WTC11 (cell line): Measurements from ENCODE around the gene LNX1. TPM values are rescaled to one million over a fixed set of nuclear protein-coding genes. Genes with fewer than 3 reads are reported as not detected.

Experiments used
- ATAC-seq: fragments of 200-7000 bp; cut with Tn5 transposase; 2 replicates; pipeline ENCODE4 v1.10.0; 2021; ENCODE audit warnings: mild to moderate bottlenecking, moderate library complexity
- CTCF ChIA-PET: fragments of 300-600 bp; sonication (Branson Sonifier 250); formaldehyde crosslinking; loops from one replicate; lab custom pipeline; 2021; ENCODE audit warnings: antibody characterized with exemption; lab: Charles Lee
- POLR2A ChIA-PET: fragments of 350-600 bp; sonication (Branson Sonifier 250); formaldehyde crosslinking; loops from one replicate; lab custom pipeline; 2021; ENCODE audit warnings: antibody characterized with exemption; lab: Charles Lee
- DNase-seq: peaks from one replicate; pipeline ENCODE4 v3.0.0; 2021; ENCODE audit warnings: low spot score
- H3K27ac Mint-ChIP-seq: 2 replicates; pipeline ENCODE4 v1.8.0; 2021; ENCODE audit warnings: mixed read lengths
- H3K27me3 Mint-ChIP-seq: 2 replicates; pipeline ENCODE4 v1.8.0; 2021; ENCODE audit warnings: low read depth, mild to moderate bottlenecking, moderate library complexity, mixed read lengths
- H3K36me3 Mint-ChIP-seq: 2 replicates; pipeline ENCODE4 v1.8.0; 2021; ENCODE audit warnings: mixed read lengths
- H3K4me1 Mint-ChIP-seq: 2 replicates; pipeline ENCODE4 v1.8.0; 2022; ENCODE audit warnings: mixed read lengths
- H3K4me3 Mint-ChIP-seq: 2 replicates; pipeline ENCODE4 v1.8.0; 2021; ENCODE audit warnings: mild to moderate bottlenecking, moderate library complexity, mixed read lengths
- H3K9me3 Mint-ChIP-seq: 2 replicates; pipeline ENCODE4 v1.8.0; 2021; ENCODE audit warnings: mixed read lengths
- CBFB ChIP-seq: sonication (generic); formaldehyde crosslinking; IDR thresholded peaks from 2 replicates; pipeline ENCODE4 v1.8.1; 2022; ENCODE audit warnings: mild to moderate bottlenecking, low read depth, missing genetic modification reagents
- CREM ChIP-seq: sonication (generic); formaldehyde crosslinking; IDR thresholded peaks from 2 replicates; pipeline ENCODE4 v1.8.1; 2022; ENCODE audit warnings: mild to moderate bottlenecking, missing genetic modification reagents, moderate library complexity
- EMX1 ChIP-seq: fragments of 250-450 bp; sonication (Bioruptor Pico); IDR thresholded peaks from 2 replicates; pipeline ENCODE4 v1.8.0; 2021; ENCODE audit warnings: mild to moderate bottlenecking
- GABPB1 ChIP-seq: sonication (generic); formaldehyde crosslinking; IDR thresholded peaks from 2 replicates; pipeline ENCODE4 v1.8.1; 2023; ENCODE audit warnings: mild to moderate bottlenecking, missing genetic modification reagents
- HMGA2 ChIP-seq: fragments of 250-450 bp; sonication (Bioruptor Pico); IDR thresholded peaks from 2 replicates; pipeline ENCODE4 v1.4.0; 2021; ENCODE audit warnings: mild to moderate bottlenecking, moderate library complexity
- IRF2 ChIP-seq: sonication (generic); formaldehyde crosslinking; IDR thresholded peaks from 2 replicates; pipeline ENCODE4 v1.8.0; 2022; ENCODE audit warnings: low read depth, missing genetic modification reagents, borderline replicate concordance
- MYBL2 ChIP-seq: sonication (generic); formaldehyde crosslinking; IDR thresholded peaks from 2 replicates; pipeline ENCODE4 v1.8.1; 2023; ENCODE audit warnings: mild to moderate bottlenecking, moderate library complexity, missing genetic modification reagents
- NFE2L1 ChIP-seq: sonication (generic); formaldehyde crosslinking; IDR thresholded peaks from 2 replicates; pipeline ENCODE4 v1.8.1; 2023; ENCODE audit warnings: missing genetic modification reagents
- NR1H2 ChIP-seq: sonication (generic); formaldehyde crosslinking; IDR thresholded peaks from 2 replicates; pipeline ENCODE4 v1.9.0; 2021; ENCODE audit warnings: mild to moderate bottlenecking, moderate library complexity, missing genetic modification reagents
- SMAD3 ChIP-seq: sonication (generic); formaldehyde crosslinking; IDR thresholded peaks from 2 replicates; pipeline ENCODE4 v1.8.0; 2022; ENCODE audit warnings: missing genetic modification reagents, mild to moderate bottlenecking, borderline replicate concordance
- SMAD4 ChIP-seq: sonication (generic); formaldehyde crosslinking; IDR thresholded peaks from 2 replicates; pipeline ENCODE4 v1.8.0; 2022; ENCODE audit warnings: mild to moderate bottlenecking, missing genetic modification reagents
- SP1 ChIP-seq: sonication (generic); formaldehyde crosslinking; conservative IDR thresholded peaks from 2 replicates; pipeline ENCODE4 v1.8.1; 2022; ENCODE audit warnings: missing genetic modification reagents
- ZNF121 ChIP-seq: sonication (generic); formaldehyde crosslinking; IDR thresholded peaks from 2 replicates; pipeline ENCODE4 v1.8.0; 2023; ENCODE audit warnings: missing genetic modification reagents
- ZNF138 ChIP-seq: sonication (generic); formaldehyde crosslinking; conservative IDR thresholded peaks from 2 replicates; pipeline ENCODE4 v1.8.1; 2022; ENCODE audit warnings: mild to moderate bottlenecking, moderate library complexity, missing genetic modification reagents
- ZNF317 ChIP-seq: sonication (generic); formaldehyde crosslinking; IDR thresholded peaks from 2 replicates; pipeline ENCODE4 v1.8.1; 2023; ENCODE audit warnings: low read depth, mild to moderate bottlenecking, moderate library complexity, missing genetic modification reagents, borderline replicate concordance
- total RNA-seq: library from RNA; stranded (reverse); gene quantifications from 3 replicates; pipeline ENCODE4 v1.2.3, GENCODE V29; 2021
- TF ChIP-seq, protein P1 (sequence below): fragments of 250-450 bp; sonication (Bioruptor Pico); IDR thresholded peaks from 2 replicates; pipeline ENCODE4 v1.9.0; 2021; ENCODE audit warnings: mild to moderate bottlenecking, borderline replicate concordance
- TF ChIP-seq, protein P2 (sequence below): sonication (generic); formaldehyde crosslinking; IDR thresholded peaks from 2 replicates; pipeline ENCODE4 v1.8.1; 2023; ENCODE audit warnings: mild to moderate bottlenecking, missing genetic modification reagents, moderate library complexity
- TF ChIP-seq, protein P3 (sequence below): sonication (generic); formaldehyde crosslinking; conservative IDR thresholded peaks from 2 replicates; pipeline ENCODE4 v1.8.1; 2022; ENCODE audit warnings: mild to moderate bottlenecking, missing genetic modification reagents
- TF ChIP-seq, protein P4 (sequence below): sonication (generic); formaldehyde crosslinking; IDR thresholded peaks from 2 replicates; pipeline ENCODE4 v1.8.1; 2023; ENCODE audit warnings: mild to moderate bottlenecking, moderate library complexity, missing genetic modification reagents
- TF ChIP-seq, protein P5 (sequence below): sonication (generic); formaldehyde crosslinking; IDR thresholded peaks from 2 replicates; pipeline ENCODE4 v1.8.0; 2022; ENCODE audit warnings: mild to moderate bottlenecking, missing genetic modification reagents
- TF ChIP-seq, protein P6 (sequence below): sonication (generic); formaldehyde crosslinking; IDR thresholded peaks from 2 replicates; pipeline ENCODE4 v1.8.1; 2023; ENCODE audit warnings: mild to moderate bottlenecking, missing genetic modification reagents
- TF ChIP-seq, protein P7 (sequence below): sonication (generic); formaldehyde crosslinking; IDR thresholded peaks from 2 replicates; pipeline ENCODE4 v1.8.0; 2022; ENCODE audit warnings: mild to moderate bottlenecking, missing genetic modification reagents

LNX1 gene
- total RNA-seq, 1 experiment from 2014 or later = 5.9 TPM

DNA sequence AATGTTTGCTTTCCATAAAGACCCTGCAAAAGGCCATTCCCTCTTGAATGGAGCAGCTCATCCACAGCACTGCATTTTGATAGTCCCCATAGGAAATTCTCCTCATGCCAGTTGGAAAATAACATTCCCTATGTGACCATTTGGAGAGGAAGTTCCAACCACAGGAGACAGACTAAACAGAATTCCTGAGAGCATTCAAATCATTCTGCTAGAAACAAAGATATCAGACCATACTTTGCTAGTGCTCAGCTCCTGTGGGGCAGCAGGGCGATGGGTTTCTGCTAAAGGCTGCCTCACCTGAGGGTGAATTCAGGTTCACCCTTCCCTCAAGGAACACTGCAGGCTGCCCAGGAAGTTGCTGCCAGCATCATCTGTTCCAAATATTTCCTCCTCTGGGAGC, 58.8 kb downstream of the LNX1 start:
- Mint-ChIP-seq H3K4me3 (no peak overlapping the region), H3K27me3 (no peaks in the 10 kb centered on the region), H3K9me3 (no peaks in the 10 kb centered on the region), H3K4me1 (peaks cover 52% of the 10 kb centered on the region), H3K27ac (no peak overlapping the region), H3K36me3 (no peaks in the 10 kb centered on the region)
- peak; percentile 30; the same call in 1 of the 2 replicates for ATAC-seq
- TF ChIP-seq NFE2L1 (CRISPR knock-in tag) = no peak
- TF ChIP-seq GABPB1 (CRISPR knock-in tag) = no peak
- no peak for TF ChIP-seq ZNF121 (CRISPR knock-in tag)
- no peak for TF ChIP-seq ZNF317
- TF ChIP-seq, protein P1, sequence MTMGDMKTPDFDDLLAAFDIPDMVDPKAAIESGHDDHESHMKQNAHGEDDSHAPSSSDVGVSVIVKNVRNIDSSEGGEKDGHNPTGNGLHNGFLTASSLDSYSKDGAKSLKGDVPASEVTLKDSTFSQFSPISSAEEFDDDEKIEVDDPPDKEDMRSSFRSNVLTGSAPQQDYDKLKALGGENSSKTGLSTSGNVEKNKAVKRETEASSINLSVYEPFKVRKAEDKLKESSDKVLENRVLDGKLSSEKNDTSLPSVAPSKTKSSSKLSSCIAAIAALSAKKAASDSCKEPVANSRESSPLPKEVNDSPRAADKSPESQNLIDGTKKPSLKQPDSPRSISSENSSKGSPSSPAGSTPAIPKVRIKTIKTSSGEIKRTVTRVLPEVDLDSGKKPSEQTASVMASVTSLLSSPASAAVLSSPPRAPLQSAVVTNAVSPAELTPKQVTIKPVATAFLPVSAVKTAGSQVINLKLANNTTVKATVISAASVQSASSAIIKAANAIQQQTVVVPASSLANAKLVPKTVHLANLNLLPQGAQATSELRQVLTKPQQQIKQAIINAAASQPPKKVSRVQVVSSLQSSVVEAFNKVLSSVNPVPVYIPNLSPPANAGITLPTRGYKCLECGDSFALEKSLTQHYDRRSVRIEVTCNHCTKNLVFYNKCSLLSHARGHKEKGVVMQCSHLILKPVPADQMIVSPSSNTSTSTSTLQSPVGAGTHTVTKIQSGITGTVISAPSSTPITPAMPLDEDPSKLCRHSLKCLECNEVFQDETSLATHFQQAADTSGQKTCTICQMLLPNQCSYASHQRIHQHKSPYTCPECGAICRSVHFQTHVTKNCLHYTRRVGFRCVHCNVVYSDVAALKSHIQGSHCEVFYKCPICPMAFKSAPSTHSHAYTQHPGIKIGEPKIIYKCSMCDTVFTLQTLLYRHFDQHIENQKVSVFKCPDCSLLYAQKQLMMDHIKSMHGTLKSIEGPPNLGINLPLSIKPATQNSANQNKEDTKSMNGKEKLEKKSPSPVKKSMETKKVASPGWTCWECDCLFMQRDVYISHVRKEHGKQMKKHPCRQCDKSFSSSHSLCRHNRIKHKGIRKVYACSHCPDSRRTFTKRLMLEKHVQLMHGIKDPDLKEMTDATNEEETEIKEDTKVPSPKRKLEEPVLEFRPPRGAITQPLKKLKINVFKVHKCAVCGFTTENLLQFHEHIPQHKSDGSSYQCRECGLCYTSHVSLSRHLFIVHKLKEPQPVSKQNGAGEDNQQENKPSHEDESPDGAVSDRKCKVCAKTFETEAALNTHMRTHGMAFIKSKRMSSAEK (CRISPR knock-in tag) = no peak
- ChIA-PET CTCF (interaction anchor here (1.6 kb wide), 1 partner anchor 13 kb away, joined by 4 read pairs; no protein-coding TSS in a partner anchor), POLR2A (no interaction called here)
- no peak for DNase-seq

DNA sequence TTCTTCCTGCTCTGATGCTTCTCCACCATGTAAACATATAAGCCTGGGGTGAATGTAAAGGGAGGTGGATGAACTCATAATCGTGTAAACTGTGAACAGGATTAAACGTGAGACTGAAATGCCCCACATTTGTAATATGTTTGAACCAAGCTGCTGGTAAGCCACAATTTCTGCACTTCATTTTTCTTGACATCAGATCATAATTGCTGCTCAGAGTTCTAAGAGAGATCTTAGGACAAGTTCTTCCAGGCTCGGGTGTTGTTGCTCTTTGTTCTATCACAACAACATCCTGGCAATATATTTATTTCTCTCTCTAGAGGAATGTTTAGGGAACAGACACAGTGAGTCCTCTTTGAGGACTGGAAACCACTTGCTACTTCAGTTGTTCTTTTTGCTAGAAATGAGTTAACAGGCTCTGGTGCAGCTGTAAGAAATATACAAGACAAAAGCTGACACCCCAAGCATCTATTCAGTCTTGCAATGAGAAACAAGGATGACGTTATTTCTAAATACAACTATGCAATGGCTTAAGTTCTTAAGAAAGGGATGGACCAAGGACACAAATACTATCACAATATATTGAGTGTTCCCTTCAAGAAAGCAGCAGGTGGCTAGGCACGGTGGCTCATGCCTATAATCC, 59.6 kb downstream of the LNX1 start:
- DNase-seq (no peak), ATAC-seq (no peak)
- H3K4me1 Mint-ChIP-seq = peaks cover 51% of the 10 kb centered on the region
- no peak overlapping the region for H3K4me3 Mint-ChIP-seq
- no peaks in the 10 kb centered on the region for H3K27me3 Mint-ChIP-seq
- ChIA-PET POLR2A (no interaction called here), CTCF (no interaction called here)
- H3K27ac Mint-ChIP-seq = no peak overlapping the region
- H3K36me3 Mint-ChIP-seq = no peaks in the 10 kb centered on the region
- no peaks in the 10 kb centered on the region for H3K9me3 Mint-ChIP-seq
- no peak for TF ChIP-seq HMGA2 (CRISPR knock-in tag)
- no peak for TF ChIP-seq MYBL2 (CRISPR knock-in tag)
- TF ChIP-seq, protein P2, sequence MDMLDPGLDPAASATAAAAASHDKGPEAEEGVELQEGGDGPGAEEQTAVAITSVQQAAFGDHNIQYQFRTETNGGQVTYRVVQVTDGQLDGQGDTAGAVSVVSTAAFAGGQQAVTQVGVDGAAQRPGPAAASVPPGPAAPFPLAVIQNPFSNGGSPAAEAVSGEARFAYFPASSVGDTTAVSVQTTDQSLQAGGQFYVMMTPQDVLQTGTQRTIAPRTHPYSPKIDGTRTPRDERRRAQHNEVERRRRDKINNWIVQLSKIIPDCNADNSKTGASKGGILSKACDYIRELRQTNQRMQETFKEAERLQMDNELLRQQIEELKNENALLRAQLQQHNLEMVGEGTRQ = no peak
- TF ChIP-seq ZNF138 (CRISPR knock-in tag) = no peak
- TF ChIP-seq, protein P3, sequence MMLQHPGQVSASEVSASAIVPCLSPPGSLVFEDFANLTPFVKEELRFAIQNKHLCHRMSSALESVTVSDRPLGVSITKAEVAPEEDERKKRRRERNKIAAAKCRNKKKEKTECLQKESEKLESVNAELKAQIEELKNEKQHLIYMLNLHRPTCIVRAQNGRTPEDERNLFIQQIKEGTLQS (CRISPR knock-in tag) = no peak
- TF ChIP-seq SP1 = no peak
- TF ChIP-seq, protein P4, sequence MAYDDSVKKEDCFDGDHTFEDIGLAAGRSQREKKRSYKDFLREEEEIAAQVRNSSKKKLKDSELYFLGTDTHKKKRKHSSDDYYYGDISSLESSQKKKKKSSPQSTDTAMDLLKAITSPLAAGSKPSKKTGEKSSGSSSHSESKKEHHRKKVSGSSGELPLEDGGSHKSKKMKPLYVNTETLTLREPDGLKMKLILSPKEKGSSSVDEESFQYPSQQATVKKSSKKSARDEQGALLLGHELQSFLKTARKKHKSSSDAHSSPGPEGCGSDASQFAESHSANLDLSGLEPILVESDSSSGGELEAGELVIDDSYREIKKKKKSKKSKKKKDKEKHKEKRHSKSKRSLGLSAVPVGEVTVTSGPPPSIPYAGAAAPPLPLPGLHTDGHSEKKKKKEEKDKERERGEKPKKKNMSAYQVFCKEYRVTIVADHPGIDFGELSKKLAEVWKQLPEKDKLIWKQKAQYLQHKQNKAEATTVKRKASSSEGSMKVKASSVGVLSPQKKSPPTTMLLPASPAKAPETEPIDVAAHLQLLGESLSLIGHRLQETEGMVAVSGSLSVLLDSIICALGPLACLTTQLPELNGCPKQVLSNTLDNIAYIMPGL (CRISPR knock-in tag) = no peak
- TF ChIP-seq, protein P5, sequence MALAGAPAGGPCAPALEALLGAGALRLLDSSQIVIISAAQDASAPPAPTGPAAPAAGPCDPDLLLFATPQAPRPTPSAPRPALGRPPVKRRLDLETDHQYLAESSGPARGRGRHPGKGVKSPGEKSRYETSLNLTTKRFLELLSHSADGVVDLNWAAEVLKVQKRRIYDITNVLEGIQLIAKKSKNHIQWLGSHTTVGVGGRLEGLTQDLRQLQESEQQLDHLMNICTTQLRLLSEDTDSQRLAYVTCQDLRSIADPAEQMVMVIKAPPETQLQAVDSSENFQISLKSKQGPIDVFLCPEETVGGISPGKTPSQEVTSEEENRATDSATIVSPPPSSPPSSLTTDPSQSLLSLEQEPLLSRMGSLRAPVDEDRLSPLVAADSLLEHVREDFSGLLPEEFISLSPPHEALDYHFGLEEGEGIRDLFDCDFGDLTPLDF (CRISPR knock-in tag) = no peak
- no peak for TF ChIP-seq CREM (CRISPR knock-in tag)
- TF ChIP-seq IRF2 (CRISPR knock-in tag) = no peak
- TF ChIP-seq CBFB (CRISPR knock-in tag) = no peak
- TF ChIP-seq, protein P6, sequence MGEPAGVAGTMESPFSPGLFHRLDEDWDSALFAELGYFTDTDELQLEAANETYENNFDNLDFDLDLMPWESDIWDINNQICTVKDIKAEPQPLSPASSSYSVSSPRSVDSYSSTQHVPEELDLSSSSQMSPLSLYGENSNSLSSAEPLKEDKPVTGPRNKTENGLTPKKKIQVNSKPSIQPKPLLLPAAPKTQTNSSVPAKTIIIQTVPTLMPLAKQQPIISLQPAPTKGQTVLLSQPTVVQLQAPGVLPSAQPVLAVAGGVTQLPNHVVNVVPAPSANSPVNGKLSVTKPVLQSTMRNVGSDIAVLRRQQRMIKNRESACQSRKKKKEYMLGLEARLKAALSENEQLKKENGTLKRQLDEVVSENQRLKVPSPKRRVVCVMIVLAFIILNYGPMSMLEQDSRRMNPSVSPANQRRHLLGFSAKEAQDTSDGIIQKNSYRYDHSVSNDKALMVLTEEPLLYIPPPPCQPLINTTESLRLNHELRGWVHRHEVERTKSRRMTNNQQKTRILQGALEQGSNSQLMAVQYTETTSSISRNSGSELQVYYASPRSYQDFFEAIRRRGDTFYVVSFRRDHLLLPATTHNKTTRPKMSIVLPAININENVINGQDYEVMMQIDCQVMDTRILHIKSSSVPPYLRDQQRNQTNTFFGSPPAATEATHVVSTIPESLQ (CRISPR knock-in tag) = no peak
- no peak for TF ChIP-seq NR1H2
- no peak for TF ChIP-seq SMAD4 (CRISPR knock-in tag)
- no peak for TF ChIP-seq SMAD3 (CRISPR knock-in tag)
- TF ChIP-seq, protein P7, sequence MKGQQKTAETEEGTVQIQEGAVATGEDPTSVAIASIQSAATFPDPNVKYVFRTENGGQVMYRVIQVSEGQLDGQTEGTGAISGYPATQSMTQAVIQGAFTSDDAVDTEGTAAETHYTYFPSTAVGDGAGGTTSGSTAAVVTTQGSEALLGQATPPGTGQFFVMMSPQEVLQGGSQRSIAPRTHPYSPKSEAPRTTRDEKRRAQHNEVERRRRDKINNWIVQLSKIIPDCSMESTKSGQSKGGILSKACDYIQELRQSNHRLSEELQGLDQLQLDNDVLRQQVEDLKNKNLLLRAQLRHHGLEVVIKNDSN (CRISPR knock-in tag) = no peak
- no peak for TF ChIP-seq EMX1 (CRISPR knock-in tag)
